Measurements from ENCODE around the gene ACOX2.

- TF ChIP-seq MYC (IDR thresholded peaks at IDR 0.05; ENCODE audit: low read depth, low read length) = no peak
- no peak for TF ChIP-seq CTCF (IDR thresholded peaks at IDR 0.05; ENCODE audit: extremely low read depth in 1 of 2, insufficient read depth in 1 of 2, low read depth in 1 of 2, low read length in 2 of 2)
- TF ChIP-seq MAX (IDR thresholded peaks at IDR 0.05; ENCODE audit: insufficient read depth, insufficient read length) = no peak
- TF ChIP-seq POLR2A (IDR thresholded peaks at IDR 0.05; ENCODE audit: low read depth, low read length) = no peak
- no peak for TF ChIP-seq POLR2AphosphoS5 (IDR thresholded peaks at IDR 0.05; ENCODE audit: insufficient read depth, low read depth, low read length)
- no peak for TF ChIP-seq GATA2 (IDR thresholded peaks at IDR 0.05; ENCODE audit: insufficient read depth, insufficient read length, low read depth, low read length)
- TF ChIP-seq EZH2 (IDR thresholded peaks at IDR 0.05; ENCODE audit: borderline replicate concordance, low read depth, low read length, severe bottlenecking) = no peak
- TF ChIP-seq JUN (IDR thresholded peaks at IDR 0.05; ENCODE audit: borderline replicate concordance, insufficient read depth, insufficient read length, low read depth) = no peak
- TF ChIP-seq FOS (IDR thresholded peaks at IDR 0.05; ENCODE audit: borderline replicate concordance, insufficient read depth, low read length) = no peak
These were observed 22.6 kb upstream of the ACOX2 start for GRCh38 chr3:58559586-58559985.
